ENCODE results near the gene IPCEF1.

The IPCEF1 gene

DNA sequence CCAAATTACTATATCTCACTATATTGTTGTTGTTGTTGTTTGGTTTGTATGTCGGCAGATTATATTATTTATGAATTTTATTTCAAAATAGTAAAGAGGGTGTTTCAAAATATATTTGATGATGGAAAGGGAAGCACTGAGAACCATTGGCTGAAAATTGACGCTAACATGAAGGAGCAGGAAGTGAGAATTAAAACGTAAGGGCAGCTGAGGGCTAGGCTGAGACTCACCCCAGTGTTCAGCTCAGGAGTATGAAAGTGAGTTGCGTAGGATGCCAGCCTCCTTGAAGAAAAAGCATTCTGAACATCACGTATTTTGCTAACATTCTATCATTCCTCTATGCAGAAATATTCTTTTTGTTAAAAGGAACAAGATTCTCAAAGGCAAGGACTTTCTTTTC, 10.7 kb upstream of the IPCEF1 start:
- Histone ChIP-seq H3K9ac (ENCODE audit: insufficient read length) (no peak overlapping the region), H3K36me3 (ENCODE audit: insufficient read depth, low read length) (no peaks in the 10 kb centered on the region), H3K27ac (no peak overlapping the region), H3K4me3 (no peak overlapping the region), H3K9me3 (ENCODE audit: low read depth, low read length) (no peaks in the 10 kb centered on the region)
- DNase-seq (ENCODE audit: low read depth, low spot score) = no peak
- no peak for TF ChIP-seq POLR2AphosphoS5 (IDR thresholded peaks at IDR 0.05; ENCODE audit: borderline replicate concordance, low read depth, low read length)
- no peak for TF ChIP-seq EZH2 (IDR thresholded peaks at IDR 0.05)
- TF ChIP-seq FOXP2 (optimal IDR thresholded peaks at IDR 0.05; ENCODE audit: control extremely low read depth, extremely low read length, insufficient read depth) = no peak

DNA sequence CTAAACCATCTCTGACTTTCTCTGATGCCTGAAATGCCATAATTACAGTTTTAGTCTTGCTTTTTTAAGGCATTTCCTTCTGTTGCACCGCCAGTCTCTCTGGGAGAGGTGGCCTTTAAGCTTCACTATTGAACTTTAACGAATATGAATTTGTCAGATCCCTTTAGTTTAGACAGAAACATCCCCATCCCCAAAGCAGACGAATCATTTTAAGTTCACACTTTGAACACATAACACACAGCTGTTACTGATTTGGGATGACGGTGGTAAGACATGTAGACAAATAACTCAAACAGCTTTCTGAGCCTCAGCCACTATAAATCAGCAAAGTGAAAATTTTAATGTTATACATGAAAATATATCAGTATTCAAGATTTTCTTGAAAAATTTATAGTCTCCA, 7.2 kb upstream of the IPCEF1 start:
- DNase-seq (ENCODE audit: low read depth, low spot score) = no peak
- H3K27ac ChIP-seq = no peak overlapping the region
- no peak overlapping the region for H3K9ac ChIP-seq (ENCODE audit: insufficient read length)
- H3K36me3 ChIP-seq (ENCODE audit: insufficient read depth, low read length) = no peaks in the 10 kb centered on the region
- no peak for TF ChIP-seq FOXP2 (optimal IDR thresholded peaks at IDR 0.05; ENCODE audit: control extremely low read depth, extremely low read length, insufficient read depth)
- TF ChIP-seq POLR2AphosphoS5 (IDR thresholded peaks at IDR 0.05; ENCODE audit: borderline replicate concordance, low read depth, low read length) = no peak
- TF ChIP-seq EZH2 (IDR thresholded peaks at IDR 0.05) = no peak
- no peaks in the 10 kb centered on the region for H3K9me3 ChIP-seq (ENCODE audit: low read depth, low read length)
- H3K4me3 ChIP-seq = no peak overlapping the region

DNA sequence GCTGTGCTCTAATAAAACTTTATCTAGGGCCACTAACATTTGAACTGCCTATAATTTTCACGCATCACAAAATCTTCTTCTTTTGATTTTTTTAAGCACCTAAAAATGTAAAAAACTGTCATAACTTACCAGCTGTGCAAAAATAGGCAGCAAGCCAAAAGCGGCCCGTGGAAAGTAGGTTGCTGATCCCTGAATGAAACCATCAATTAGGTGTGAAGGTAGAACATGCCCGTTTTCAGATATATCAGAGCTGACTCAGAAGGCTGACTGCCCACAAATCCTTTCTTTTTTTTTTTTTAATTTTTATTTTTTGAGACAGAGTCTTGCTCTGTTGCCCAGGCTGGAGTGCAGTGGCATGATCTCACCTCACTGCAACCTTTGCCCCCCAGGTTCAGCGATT, 4.9 kb upstream of the IPCEF1 start:
- H3K4me3 ChIP-seq = no peak overlapping the region
- no peak for DNase-seq (ENCODE audit: low read depth, low spot score)
- no peak for TF ChIP-seq FOXP2 (optimal IDR thresholded peaks at IDR 0.05; ENCODE audit: control extremely low read depth, extremely low read length, insufficient read depth)
- no peak for TF ChIP-seq POLR2AphosphoS5 (IDR thresholded peaks at IDR 0.05; ENCODE audit: borderline replicate concordance, low read depth, low read length)
- no peak for TF ChIP-seq EZH2 (IDR thresholded peaks at IDR 0.05)

DNA sequence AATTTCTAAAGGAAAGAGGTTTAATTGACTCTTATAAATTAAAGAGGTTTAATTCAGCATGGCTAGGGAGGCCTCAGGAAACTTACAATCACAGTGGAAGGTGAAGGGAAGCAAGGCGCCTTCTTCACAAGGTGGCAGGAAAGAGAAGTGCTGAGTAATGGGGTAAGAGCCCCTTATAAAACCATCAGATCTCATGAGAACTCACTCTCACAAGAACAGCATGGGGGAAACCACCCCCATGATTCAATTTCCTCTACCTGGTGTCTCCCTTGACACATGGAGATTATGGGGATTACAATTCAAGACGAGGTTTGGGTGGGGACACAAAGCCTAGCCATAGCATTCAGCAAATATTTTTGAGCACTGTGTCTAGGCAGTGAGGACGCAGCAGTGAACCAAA, 3.9 kb upstream of the IPCEF1 start:
- Histone ChIP-seq H3K9me3 (ENCODE audit: low read depth, low read length) (no peaks in the 10 kb centered on the region), H3K36me3 (ENCODE audit: insufficient read depth, low read length) (no peaks in the 10 kb centered on the region), H3K9ac (ENCODE audit: insufficient read length) (no peak overlapping the region), H3K27ac (no peak overlapping the region), H3K4me3 (no peak overlapping the region)
- TF ChIP-seq POLR2AphosphoS5 (IDR thresholded peaks at IDR 0.05; ENCODE audit: borderline replicate concordance, low read depth, low read length) = no peak
- no peak for TF ChIP-seq EZH2 (IDR thresholded peaks at IDR 0.05)
- TF ChIP-seq FOXP2 (optimal IDR thresholded peaks at IDR 0.05; ENCODE audit: control extremely low read depth, extremely low read length, insufficient read depth) = no peak
- no peak for DNase-seq (ENCODE audit: low read depth, low spot score)

More for the DNA sequence above, 4.9 kb upstream of the IPCEF1 start:
- Histone ChIP-seq H3K9ac (ENCODE audit: insufficient read length) (no peak overlapping the region), H3K9me3 (ENCODE audit: low read depth, low read length) (no peaks in the 10 kb centered on the region), H3K36me3 (ENCODE audit: insufficient read depth, low read length) (no peaks in the 10 kb centered on the region), H3K27ac (no peak overlapping the region)

DNA sequence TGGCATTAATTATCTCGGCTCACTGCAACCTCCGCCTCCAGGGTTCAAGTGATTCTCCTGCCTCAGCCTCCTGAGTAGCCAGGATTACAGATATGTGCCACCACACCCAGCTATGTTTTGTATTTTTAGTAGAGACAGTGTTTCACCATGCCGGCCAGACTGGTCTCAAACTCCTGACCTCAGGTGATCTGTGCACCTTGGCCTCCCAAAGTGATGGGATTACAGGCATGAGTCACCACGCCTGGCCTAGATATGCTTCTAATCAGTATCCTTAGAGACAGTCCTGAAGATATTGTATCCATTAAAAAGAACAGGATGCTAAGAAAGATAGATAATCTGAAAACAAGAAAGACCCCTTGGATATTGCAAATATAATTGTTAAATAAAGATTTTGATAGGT, 3.1 kb upstream of the IPCEF1 start:
- no peak for TF ChIP-seq EZH2 (IDR thresholded peaks at IDR 0.05)
- no peak for TF ChIP-seq POLR2AphosphoS5 (IDR thresholded peaks at IDR 0.05; ENCODE audit: borderline replicate concordance, low read depth, low read length)
- TF ChIP-seq FOXP2 (optimal IDR thresholded peaks at IDR 0.05; ENCODE audit: control extremely low read depth, extremely low read length, insufficient read depth) = no peak
- H3K9me3 ChIP-seq (ENCODE audit: low read depth, low read length) = no peaks in the 10 kb centered on the region
- no peak for DNase-seq (ENCODE audit: low read depth, low spot score)
- no peak overlapping the region for H3K27ac ChIP-seq
- no peak overlapping the region for H3K4me3 ChIP-seq
- H3K36me3 ChIP-seq (ENCODE audit: insufficient read depth, low read length) = no peaks in the 10 kb centered on the region
- no peak overlapping the region for H3K9ac ChIP-seq (ENCODE audit: insufficient read length)

DNA sequence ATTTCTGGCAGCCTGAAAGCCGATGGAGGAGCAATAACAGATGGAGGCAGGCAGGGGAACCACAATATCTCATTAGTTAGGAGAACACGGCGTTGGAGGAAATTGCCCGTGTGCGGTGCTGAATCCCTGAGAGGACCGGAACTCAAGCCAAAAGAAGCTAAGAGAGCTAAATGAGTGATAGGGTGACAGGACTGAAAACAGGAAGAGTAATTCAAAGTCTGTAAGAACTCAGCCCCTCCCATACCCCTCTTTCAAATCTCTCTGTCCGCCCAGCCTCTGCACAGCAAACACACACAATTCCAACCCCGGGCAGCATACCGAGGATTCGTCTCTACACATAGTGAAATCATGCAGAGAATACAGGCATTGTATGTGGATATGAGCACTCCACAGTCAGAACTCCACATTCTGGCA, 2.6 kb upstream of the IPCEF1 start:
- Histone ChIP-seq H3K9ac (ENCODE audit: insufficient read length) (no peak overlapping the region), H3K36me3 (ENCODE audit: insufficient read depth, low read length) (no peaks in the 10 kb centered on the region), H3K9me3 (ENCODE audit: low read depth, low read length) (no peaks in the 10 kb centered on the region), H3K4me3 (no peak overlapping the region), H3K27ac (no peak overlapping the region)
- no peak for DNase-seq (ENCODE audit: low read depth, low spot score)
- no peak for TF ChIP-seq FOXP2 (optimal IDR thresholded peaks at IDR 0.05; ENCODE audit: control extremely low read depth, extremely low read length, insufficient read depth)
- no peak for TF ChIP-seq EZH2 (IDR thresholded peaks at IDR 0.05)
- no peak for TF ChIP-seq POLR2AphosphoS5 (IDR thresholded peaks at IDR 0.05; ENCODE audit: borderline replicate concordance, low read depth, low read length)

DNA sequence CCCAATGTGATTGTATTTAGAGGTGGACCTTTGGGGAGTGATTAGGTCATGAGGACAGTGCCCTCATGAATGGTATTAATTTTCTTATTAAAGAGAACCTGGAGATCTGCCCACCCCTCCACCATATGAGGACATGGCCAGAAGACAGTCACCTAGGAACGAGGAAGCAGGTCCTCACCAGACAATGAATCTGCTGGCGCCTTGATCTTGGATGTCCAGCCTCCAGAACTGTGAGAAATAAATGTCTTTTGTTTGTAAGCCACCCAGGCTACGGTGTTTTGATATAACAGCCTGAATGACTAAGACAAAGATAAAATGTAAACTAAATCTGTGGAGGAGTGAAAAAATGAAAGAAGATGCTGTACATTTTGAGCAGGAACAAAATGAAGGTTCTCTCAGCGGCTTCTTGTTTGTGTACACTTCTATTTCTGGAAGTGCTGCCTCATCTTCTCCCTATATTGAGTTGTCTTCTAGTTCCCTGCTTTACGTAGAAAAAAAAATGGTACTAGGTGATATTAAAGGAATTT, 1.5 kb upstream of the IPCEF1 start:
- no peak for DNase-seq (ENCODE audit: low read depth, low spot score)

DNA sequence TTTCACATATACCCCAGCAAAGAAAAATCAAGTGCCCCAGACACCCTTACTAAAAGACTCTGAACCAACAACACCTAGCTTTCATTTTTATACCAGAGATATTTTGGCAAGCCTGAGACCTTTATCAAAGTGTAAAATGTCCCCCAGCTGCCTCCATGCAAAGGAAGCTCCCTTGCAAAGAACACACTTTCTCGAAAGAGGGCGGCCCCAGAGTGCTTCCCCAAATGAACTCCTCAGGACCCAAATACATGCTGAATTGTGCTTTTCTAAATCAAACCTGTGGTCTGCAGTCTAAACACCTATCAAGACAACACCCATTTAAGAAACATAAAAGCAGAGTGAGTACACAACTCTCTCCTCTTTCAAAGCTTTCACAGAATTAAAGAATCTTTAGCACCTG, 490 bp downstream of the IPCEF1 start:
- Histone ChIP-seq H3K27ac (no peak overlapping the region), H3K9ac (ENCODE audit: insufficient read length) (no peak overlapping the region)
- TF ChIP-seq FOXP2 (optimal IDR thresholded peaks at IDR 0.05; ENCODE audit: control extremely low read depth, extremely low read length, insufficient read depth) (no peak), POLR2AphosphoS5 (IDR thresholded peaks at IDR 0.05; ENCODE audit: borderline replicate concordance, low read depth, low read length) (no peak), EZH2 (IDR thresholded peaks at IDR 0.05) (no peak)

More for the DNA sequence above, 1.5 kb upstream of the IPCEF1 start:
- H3K36me3 ChIP-seq (ENCODE audit: insufficient read depth, low read length) = no peaks in the 10 kb centered on the region
- no peak overlapping the region for H3K27ac ChIP-seq
- H3K4me3 ChIP-seq = no peak overlapping the region
- no peaks in the 10 kb centered on the region for H3K9me3 ChIP-seq (ENCODE audit: low read depth, low read length)
- TF ChIP-seq FOXP2 (optimal IDR thresholded peaks at IDR 0.05; ENCODE audit: control extremely low read depth, extremely low read length, insufficient read depth) (no peak), EZH2 (IDR thresholded peaks at IDR 0.05) (no peak), POLR2AphosphoS5 (IDR thresholded peaks at IDR 0.05; ENCODE audit: borderline replicate concordance, low read depth, low read length) (no peak)
- no peak overlapping the region for H3K9ac ChIP-seq (ENCODE audit: insufficient read length)

DNA sequence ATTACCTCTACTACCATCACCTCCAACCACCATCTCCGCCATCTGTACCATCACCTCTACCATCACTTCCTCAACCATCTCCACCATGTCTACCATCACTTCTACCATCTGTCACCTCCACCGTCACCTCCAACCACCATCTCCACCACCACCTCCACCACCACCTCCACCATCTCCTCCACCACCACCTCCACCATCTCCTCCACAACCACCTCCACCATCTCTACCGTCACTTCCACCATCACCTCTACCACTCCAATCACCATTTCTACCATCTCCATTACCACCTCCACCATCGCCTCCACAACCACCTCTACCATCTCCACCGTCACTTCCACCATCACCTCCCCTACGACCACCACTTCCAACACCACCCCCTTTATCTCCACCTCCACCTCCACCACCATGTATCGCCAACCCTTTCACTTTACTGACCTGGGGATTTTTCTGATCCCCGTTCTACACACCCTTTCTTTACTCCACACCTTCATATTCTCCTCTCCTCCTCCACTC, 2.3 kb downstream of the IPCEF1 start:
- no peak overlapping the region for H3K27ac ChIP-seq
- no peaks in the 10 kb centered on the region for H3K36me3 ChIP-seq (ENCODE audit: insufficient read depth, low read length)
- no peak for TF ChIP-seq FOXP2 (optimal IDR thresholded peaks at IDR 0.05; ENCODE audit: control extremely low read depth, extremely low read length, insufficient read depth)
- TF ChIP-seq POLR2AphosphoS5 (IDR thresholded peaks at IDR 0.05; ENCODE audit: borderline replicate concordance, low read depth, low read length) = no peak
- no peak for TF ChIP-seq EZH2 (IDR thresholded peaks at IDR 0.05)
- H3K9me3 ChIP-seq (ENCODE audit: low read depth, low read length) = no peaks in the 10 kb centered on the region
- DNase-seq (ENCODE audit: low read depth, low spot score) = no peak
- no peak overlapping the region for H3K4me3 ChIP-seq
- no peak overlapping the region for H3K9ac ChIP-seq (ENCODE audit: insufficient read length)

More for the DNA sequence above, 490 bp downstream of the IPCEF1 start:
- Histone ChIP-seq H3K36me3 (ENCODE audit: insufficient read depth, low read length) (no peaks in the 10 kb centered on the region), H3K9me3 (ENCODE audit: low read depth, low read length) (no peaks in the 10 kb centered on the region), H3K4me3 (no peak overlapping the region)
- DNase-seq (ENCODE audit: low read depth, low spot score) = no peak

Data from SK-N-MC (cell line).